ENCODE measurements around the gene SFXN3.

SFXN3 gene

GRCh38 chr10:101013365-101013825 lies 17.6 kb upstream of the SFXN3 start:
- in situ Hi-C loops (cut with HindIII; ENCODE audit: low sequenced_read_pairs): no loop called here

GRCh38 chr10:101014230-101014884 lies 16.7 kb upstream of the SFXN3 start:
- in situ Hi-C loops (cut with HindIII; ENCODE audit: low sequenced_read_pairs): no loop called here

- in situ Hi-C loops (cut with HindIII; ENCODE audit: low sequenced_read_pairs): no loop called here
These were observed 16.0 kb upstream of the SFXN3 start for GRCh38 chr10:101014966-101015581.

GRCh38 chr10:101015582-101015973 lies 15.5 kb upstream of the SFXN3 start:
- in situ Hi-C loops (cut with HindIII; ENCODE audit: low sequenced_read_pairs): no loop called here

- in situ Hi-C loops (cut with HindIII; ENCODE audit: low sequenced_read_pairs): no loop called here
These were observed 14.2 kb upstream of the SFXN3 start for GRCh38 chr10:101016814-101017213.

GRCh38 chr10:101018118-101018599 lies 12.9 kb upstream of the SFXN3 start:
- in situ Hi-C loops (cut with HindIII; ENCODE audit: low sequenced_read_pairs): no loop called here

GRCh38 chr10:101018600-101019439 lies 12.2 kb upstream of the SFXN3 start:
- in situ Hi-C loops (cut with HindIII; ENCODE audit: low sequenced_read_pairs): no loop called here

GRCh38 chr10:101019440-101019703 lies 11.7 kb upstream of the SFXN3 start:
- in situ Hi-C loops (cut with HindIII; ENCODE audit: low sequenced_read_pairs): no loop called here

- in situ Hi-C loops (cut with HindIII; ENCODE audit: low sequenced_read_pairs): no loop called here
These were observed 10.5 kb upstream of the SFXN3 start for GRCh38 chr10:101020427-101021075.

- in situ Hi-C loops (cut with HindIII; ENCODE audit: low sequenced_read_pairs): no loop called here
These were observed 9.8 kb upstream of the SFXN3 start for GRCh38 chr10:101021239-101021638.

- in situ Hi-C loops (cut with HindIII; ENCODE audit: low sequenced_read_pairs): no loop called here
These were observed 9.3 kb upstream of the SFXN3 start for GRCh38 chr10:101021692-101022251.

GRCh38 chr10:101022967-101023705 lies 7.9 kb upstream of the SFXN3 start:
- in situ Hi-C loops (cut with HindIII; ENCODE audit: low sequenced_read_pairs): no loop called here

GRCh38 chr10:101027106-101027720 lies 3.8 kb upstream of the SFXN3 start:
- in situ Hi-C loops (cut with HindIII; ENCODE audit: low sequenced_read_pairs): no loop called here

- in situ Hi-C loops (cut with HindIII; ENCODE audit: low sequenced_read_pairs): no loop called here
These were observed 2.3 kb upstream of the SFXN3 start for GRCh38 chr10:101028446-101029337.

GRCh38 chr10:101029520-101030295 lies 1.3 kb upstream of the SFXN3 start:
- in situ Hi-C loops (cut with HindIII; ENCODE audit: low sequenced_read_pairs): loop anchor here (5.0 kb wide), 1 partner anchor 32 kb away; the partner anchor contains the start of gene LZTS2

- in situ Hi-C loops (cut with HindIII; ENCODE audit: low sequenced_read_pairs): loop anchor here (5.0 kb wide), 1 partner anchor 33 kb away; the partner anchor contains the start of gene LZTS2
These were observed 422 bp upstream of the SFXN3 start for GRCh38 chr10:101030496-101031127.

All from endothelial cell of hepatic sinusoid (primary cell).